Stomach (tissue), 4 donors: ENCODE results near the gene USP17L15.
"Not testable (repeated sequence)": the region's sequence is repeated elsewhere in the genome, so short reads cannot be mapped to it uniquely, and the experiment has no call there.

Experiments used
- EP300 ChIP-seq: sonication (generic); formaldehyde crosslinking; IDR thresholded peaks from one replicate; pipeline ENCODE4 v1.6.1; 2017; ENCODE audit warnings: antibody characterized with exemption
- POLR2A ChIP-seq, 4 donors: fragments of 450-650 bp; IDR thresholded peaks; one replicate each; pipeline ENCODE4 v1.6.1; 2016; ENCODE audit warnings: antibody characterized with exemption in 4 of 4, control low read depth in 2 of 4, mild to moderate bottlenecking in 1 of 4, moderate library complexity in 1 of 4
- POLR2AphosphoS5 ChIP-seq, 3 donors: sonication (generic); formaldehyde crosslinking; IDR thresholded peaks; one replicate each; pipeline ENCODE4 v1.6.1; 2016; ENCODE audit warnings: antibody characterized with exemption in 3 of 3
- TF ChIP-seq, protein P1 (sequence below), 7 experiments: fragments of 450-650 bp in 4 of 7; fragments of 200-600 bp in 3 of 7; sonication (generic) in 3 of 7; IDR thresholded peaks; one replicate each; pipeline ENCODE4 v1.5.1; 2016 to 2019; ENCODE audit warnings: antibody characterized with exemption in 7 of 7, control low read depth in 2 of 7, mild to moderate bottlenecking in 1 of 7

DNA sequence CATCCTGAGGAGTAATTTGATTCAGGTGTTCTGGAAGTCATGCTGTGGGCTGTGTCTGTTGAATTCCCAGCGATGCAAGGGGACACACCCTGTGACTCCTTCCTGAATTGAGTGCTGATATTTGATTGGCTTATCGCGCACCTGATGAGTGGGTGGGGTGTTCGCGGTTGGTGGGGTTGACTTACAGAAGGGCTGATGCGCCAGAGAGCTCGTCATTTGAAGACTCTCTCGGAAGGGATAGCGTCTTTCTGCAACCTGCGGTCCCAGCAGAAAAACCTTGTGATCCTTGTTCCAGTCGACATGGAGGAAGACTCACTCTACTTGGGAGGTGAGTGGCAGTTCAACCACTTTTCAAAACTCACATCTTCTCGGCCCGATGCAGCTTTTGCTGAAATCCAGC is 14.3 kb upstream of the USP17L15 start, which contains the start of gene USP17L12:
- TF ChIP-seq, protein P1, sequence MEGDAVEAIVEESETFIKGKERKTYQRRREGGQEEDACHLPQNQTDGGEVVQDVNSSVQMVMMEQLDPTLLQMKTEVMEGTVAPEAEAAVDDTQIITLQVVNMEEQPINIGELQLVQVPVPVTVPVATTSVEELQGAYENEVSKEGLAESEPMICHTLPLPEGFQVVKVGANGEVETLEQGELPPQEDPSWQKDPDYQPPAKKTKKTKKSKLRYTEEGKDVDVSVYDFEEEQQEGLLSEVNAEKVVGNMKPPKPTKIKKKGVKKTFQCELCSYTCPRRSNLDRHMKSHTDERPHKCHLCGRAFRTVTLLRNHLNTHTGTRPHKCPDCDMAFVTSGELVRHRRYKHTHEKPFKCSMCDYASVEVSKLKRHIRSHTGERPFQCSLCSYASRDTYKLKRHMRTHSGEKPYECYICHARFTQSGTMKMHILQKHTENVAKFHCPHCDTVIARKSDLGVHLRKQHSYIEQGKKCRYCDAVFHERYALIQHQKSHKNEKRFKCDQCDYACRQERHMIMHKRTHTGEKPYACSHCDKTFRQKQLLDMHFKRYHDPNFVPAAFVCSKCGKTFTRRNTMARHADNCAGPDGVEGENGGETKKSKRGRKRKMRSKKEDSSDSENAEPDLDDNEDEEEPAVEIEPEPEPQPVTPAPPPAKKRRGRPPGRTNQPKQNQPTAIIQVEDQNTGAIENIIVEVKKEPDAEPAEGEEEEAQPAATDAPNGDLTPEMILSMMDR (IDR thresholded peaks at IDR 0.05): not testable (repeated sequence)
- not testable (repeated sequence) for TF ChIP-seq POLR2A (IDR thresholded peaks at IDR 0.05); POLR2AphosphoS5 (IDR thresholded peaks at IDR 0.05); EP300
